PC-9 (cell line): ENCODE data around the gene PRKG1.

ENCODE experiments used
- EZH2 ChIP-seq: fragments of 200-600 bp; sonication (generic); IDR thresholded peaks from 2 replicates; pipeline ENCODE4 v1.8.0; 2017; ENCODE audit warnings: antibody characterized with exemption, low read depth
- TF ChIP-seq, protein P1 (sequence below): fragments of 200-600 bp; sonication (generic); conservative IDR thresholded peaks from 2 replicates; pipeline ENCODE4 v1.6.1; 2017; ENCODE audit warnings: mixed run types, antibody characterized with exemption, mild to moderate bottlenecking, moderate library complexity

- TF ChIP-seq EZH2, result no peak
- TF ChIP-seq, protein P1, sequence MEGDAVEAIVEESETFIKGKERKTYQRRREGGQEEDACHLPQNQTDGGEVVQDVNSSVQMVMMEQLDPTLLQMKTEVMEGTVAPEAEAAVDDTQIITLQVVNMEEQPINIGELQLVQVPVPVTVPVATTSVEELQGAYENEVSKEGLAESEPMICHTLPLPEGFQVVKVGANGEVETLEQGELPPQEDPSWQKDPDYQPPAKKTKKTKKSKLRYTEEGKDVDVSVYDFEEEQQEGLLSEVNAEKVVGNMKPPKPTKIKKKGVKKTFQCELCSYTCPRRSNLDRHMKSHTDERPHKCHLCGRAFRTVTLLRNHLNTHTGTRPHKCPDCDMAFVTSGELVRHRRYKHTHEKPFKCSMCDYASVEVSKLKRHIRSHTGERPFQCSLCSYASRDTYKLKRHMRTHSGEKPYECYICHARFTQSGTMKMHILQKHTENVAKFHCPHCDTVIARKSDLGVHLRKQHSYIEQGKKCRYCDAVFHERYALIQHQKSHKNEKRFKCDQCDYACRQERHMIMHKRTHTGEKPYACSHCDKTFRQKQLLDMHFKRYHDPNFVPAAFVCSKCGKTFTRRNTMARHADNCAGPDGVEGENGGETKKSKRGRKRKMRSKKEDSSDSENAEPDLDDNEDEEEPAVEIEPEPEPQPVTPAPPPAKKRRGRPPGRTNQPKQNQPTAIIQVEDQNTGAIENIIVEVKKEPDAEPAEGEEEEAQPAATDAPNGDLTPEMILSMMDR, result no peak
These were observed 580.6 kb downstream of the PRKG1 start for GRCh38 chr10:51654918-51655317.
